KMS-11 (cell line): Measurements from ENCODE around the gene AICDA.

Experiments used
- H2AFZ ChIP-seq: fragments of 200-600 bp; sonication (generic); 2 replicates; pipeline ENCODE4 v1.6.1; 2016; ENCODE audit warnings: antibody characterized with exemption, mixed run types, low read depth
- H3K27ac ChIP-seq: fragments of 200-600 bp; sonication (generic); 2 replicates; pipeline ENCODE4 v1.6.1; 2016; ENCODE audit warnings: mild to moderate bottlenecking, mixed run types
- H3K27me3 ChIP-seq: fragments of 200-600 bp; sonication (generic); 2 replicates; pipeline ENCODE4 v1.6.1; 2017; ENCODE audit warnings: mild to moderate bottlenecking, low read depth, mixed run types, moderate library complexity; ENCODE audit not compliant: insufficient read depth
- H3K36me3 ChIP-seq: fragments of 200-600 bp; sonication (generic); 2 replicates; pipeline ENCODE4 v1.6.1; 2017; ENCODE audit warnings: mild to moderate bottlenecking, mixed run types; ENCODE audit not compliant: insufficient read depth
- H3K4me1 ChIP-seq: fragments of 200-600 bp; sonication (generic); 2 replicates; pipeline ENCODE4 v1.6.1; 2016; ENCODE audit warnings: mild to moderate bottlenecking, low read depth, mixed run types; ENCODE audit not compliant: poor library complexity, severe bottlenecking
- H3K4me2 ChIP-seq: fragments of 200-600 bp; sonication (generic); 2 replicates; pipeline ENCODE4 v1.7.0; 2016; ENCODE audit warnings: mild to moderate bottlenecking, mixed run types
- H3K4me3 ChIP-seq: fragments of 200-600 bp; sonication (generic); IDR thresholded peaks from 2 replicates; pipeline ENCODE4 v1.6.1; 2017; ENCODE audit warnings: low read depth, low read length, mixed read lengths; ENCODE audit not compliant: insufficient read depth
- H3K79me2 ChIP-seq: fragments of 200-600 bp; sonication (generic); 2 replicates; pipeline ENCODE4 v1.6.1; 2016; ENCODE audit warnings: low read depth, mixed run types; ENCODE audit not compliant: insufficient read depth
- H3K9ac ChIP-seq: fragments of 200-600 bp; sonication (generic); 2 replicates; pipeline ENCODE4 v1.6.1; 2016; ENCODE audit warnings: mild to moderate bottlenecking, mixed run types
- H4K20me1 ChIP-seq: fragments of 200-600 bp; sonication (generic); 2 replicates; pipeline ENCODE4 v1.6.1; 2016; ENCODE audit warnings: mild to moderate bottlenecking, mixed run types; ENCODE audit not compliant: insufficient read depth
- CTCF ChIP-seq: fragments of 200-600 bp; sonication (generic); conservative IDR thresholded peaks from 2 replicates; pipeline ENCODE4 v1.6.1; 2017; ENCODE audit warnings: low read depth, mild to moderate bottlenecking, antibody characterized with exemption, low read length, moderate library complexity, mixed read lengths

AICDA gene

GRCh38 chr12:8609061-8609570, 3.5 kb downstream of the AICDA start:
- Histone ChIP-seq H3K27ac (no peak overlapping the region), H3K9ac (no peak overlapping the region), H3K27me3 (no peaks in the 10 kb centered on the region), H3K4me1 (peaks cover 11% of the 10 kb centered on the region), H3K36me3 (no peaks in the 10 kb centered on the region), H3K4me2 (no peak overlapping the region), H4K20me1 (no peaks in the 10 kb centered on the region), H3K4me3 (no peak overlapping the region), H2AFZ (no peak overlapping the region), H3K79me2 (no peaks in the 10 kb centered on the region)
- peak; percentile 84 for TF ChIP-seq CTCF

- Histone ChIP-seq H3K9ac (no peak overlapping the region), H3K4me2 (no peak overlapping the region), H3K4me3 (no peak overlapping the region), H3K27me3 (no peaks in the 10 kb centered on the region), H3K36me3 (no peaks in the 10 kb centered on the region), H3K79me2 (no peaks in the 10 kb centered on the region), H3K27ac (no peak overlapping the region), H4K20me1 (no peaks in the 10 kb centered on the region), H2AFZ (no peak overlapping the region), H3K4me1 (peaks cover 11% of the 10 kb centered on the region)
- TF ChIP-seq CTCF = no peak
Measured at GRCh38 chr12:8606890-8607289, 5.8 kb downstream of the AICDA start.

- no peaks in the 10 kb centered on the region for H4K20me1 ChIP-seq
Measured at GRCh38 chr12:8605057-8605456, 7.6 kb downstream of the AICDA start.

GRCh38 chr12:8603856-8604255, 8.8 kb downstream of the AICDA start:
- Histone ChIP-seq H3K9ac (no peak overlapping the region), H3K4me2 (no peak overlapping the region), H3K4me3 (no peak overlapping the region), H3K27ac (no peak overlapping the region), H3K27me3 (no peaks in the 10 kb centered on the region), H2AFZ (no peak overlapping the region), H3K36me3 (no peaks in the 10 kb centered on the region), H4K20me1 (no peaks in the 10 kb centered on the region), H3K79me2 (no peaks in the 10 kb centered on the region), H3K4me1 (peaks cover 2% of the 10 kb centered on the region)
- TF ChIP-seq CTCF = no peak

More at GRCh38 chr12:8605057-8605456, 7.6 kb downstream of the AICDA start:
- Histone ChIP-seq H3K27ac (no peak overlapping the region), H3K4me1 (peaks cover 11% of the 10 kb centered on the region), H3K36me3 (no peaks in the 10 kb centered on the region), H2AFZ (no peak overlapping the region), H3K4me3 (no peak overlapping the region), H3K27me3 (no peaks in the 10 kb centered on the region), H3K4me2 (no peak overlapping the region), H3K79me2 (no peaks in the 10 kb centered on the region), H3K9ac (no peak overlapping the region)
- TF ChIP-seq CTCF = no peak
